ENCODE results near the gene TELO2.

DNA sequence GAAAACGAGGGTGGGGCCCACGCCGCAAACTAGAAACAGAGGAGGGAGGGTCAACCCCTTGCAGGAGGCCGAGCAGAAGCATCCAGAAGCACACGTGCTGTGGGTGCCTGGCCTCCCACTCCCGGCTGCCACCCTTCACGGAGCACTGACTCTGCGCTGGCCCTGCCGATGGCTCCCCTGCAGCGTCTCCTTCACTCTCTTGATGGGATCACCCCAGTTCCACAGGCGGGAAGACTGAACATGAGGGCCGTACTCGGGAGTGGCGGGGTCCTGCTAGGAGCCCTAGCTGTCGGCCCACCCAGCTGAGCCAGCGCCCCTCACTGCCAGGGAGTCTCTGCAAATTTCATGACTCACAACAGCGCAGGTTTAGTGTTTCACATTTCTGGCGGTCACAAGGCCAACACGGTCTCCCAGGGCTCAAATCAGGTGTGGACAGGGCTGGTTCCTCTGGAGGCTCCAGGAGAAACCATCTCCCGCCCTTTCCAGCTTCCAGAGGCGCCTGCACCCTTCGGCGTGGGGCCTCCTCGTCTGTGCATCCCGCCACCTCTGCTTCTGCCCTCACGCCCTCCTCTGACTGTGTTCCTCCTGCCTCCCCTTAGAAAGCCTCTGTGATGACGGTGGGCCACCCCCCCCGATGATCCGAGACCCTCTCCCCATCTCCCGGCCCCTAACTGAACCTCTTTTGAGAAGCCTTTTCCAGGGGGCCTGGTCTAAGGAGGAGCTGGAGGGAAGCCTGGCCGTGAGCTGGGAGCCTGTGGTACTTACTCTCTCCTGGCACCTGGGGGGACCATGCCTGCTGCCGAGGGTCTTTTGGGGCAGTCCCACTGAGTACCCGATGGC, 6.4 kb upstream of the TELO2 start:
- TF ChIP-seq, protein P1, sequence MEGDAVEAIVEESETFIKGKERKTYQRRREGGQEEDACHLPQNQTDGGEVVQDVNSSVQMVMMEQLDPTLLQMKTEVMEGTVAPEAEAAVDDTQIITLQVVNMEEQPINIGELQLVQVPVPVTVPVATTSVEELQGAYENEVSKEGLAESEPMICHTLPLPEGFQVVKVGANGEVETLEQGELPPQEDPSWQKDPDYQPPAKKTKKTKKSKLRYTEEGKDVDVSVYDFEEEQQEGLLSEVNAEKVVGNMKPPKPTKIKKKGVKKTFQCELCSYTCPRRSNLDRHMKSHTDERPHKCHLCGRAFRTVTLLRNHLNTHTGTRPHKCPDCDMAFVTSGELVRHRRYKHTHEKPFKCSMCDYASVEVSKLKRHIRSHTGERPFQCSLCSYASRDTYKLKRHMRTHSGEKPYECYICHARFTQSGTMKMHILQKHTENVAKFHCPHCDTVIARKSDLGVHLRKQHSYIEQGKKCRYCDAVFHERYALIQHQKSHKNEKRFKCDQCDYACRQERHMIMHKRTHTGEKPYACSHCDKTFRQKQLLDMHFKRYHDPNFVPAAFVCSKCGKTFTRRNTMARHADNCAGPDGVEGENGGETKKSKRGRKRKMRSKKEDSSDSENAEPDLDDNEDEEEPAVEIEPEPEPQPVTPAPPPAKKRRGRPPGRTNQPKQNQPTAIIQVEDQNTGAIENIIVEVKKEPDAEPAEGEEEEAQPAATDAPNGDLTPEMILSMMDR (IDR thresholded peaks at IDR 0.05; ENCODE audit: low read depth, low read length) = no peak
- TF ChIP-seq EZH2phosphoT487 (IDR thresholded peaks at IDR 0.05; ENCODE audit: low read depth) = no peak
